Nephron progenitor cell (in vitro differentiated cells): ENCODE results near the gene NAA30.

ENCODE experiments used
- DNase-seq: peaks from one replicate; pipeline ENCODE4 v3.0.0; 2021
- H3K27ac Mint-ChIP-seq: 2 replicates; pipeline ENCODE4 v1.8.0; 2021; ENCODE audit warnings: mild to moderate bottlenecking, moderate library complexity, mixed read lengths
- H3K27me3 Mint-ChIP-seq: 2 replicates; pipeline ENCODE4 v1.8.0; 2021; ENCODE audit warnings: mild to moderate bottlenecking, low read depth, mixed read lengths; ENCODE audit not compliant: poor library complexity
- H3K36me3 Mint-ChIP-seq: 2 replicates; pipeline ENCODE4 v1.8.0; 2021; ENCODE audit warnings: low read depth, mixed read lengths
- H3K4me1 Mint-ChIP-seq: 2 replicates; pipeline ENCODE4 v1.8.0; 2021; ENCODE audit warnings: mixed read lengths
- H3K4me3 Mint-ChIP-seq: 2 replicates; pipeline ENCODE4 v1.8.0; 2021; ENCODE audit warnings: mild to moderate bottlenecking, moderate library complexity, mixed read lengths
- H3K9me3 Mint-ChIP-seq: 2 replicates; pipeline ENCODE4 v1.8.0; 2021; ENCODE audit warnings: mild to moderate bottlenecking, moderate library complexity, mixed read lengths
- CTCF ChIP-seq: fragments of 200-600 bp; sonication (generic); IDR thresholded peaks from 2 replicates; pipeline ENCODE4 v1.5.0; 2021; ENCODE audit warnings: antibody characterized with exemption

The NAA30 gene

GRCh38 chr14:57413849-57414248 lies 23.5 kb downstream of the NAA30 start:
- Mint-ChIP-seq H3K36me3 (peaks cover 17% of the 10 kb centered on the region), H3K4me1 (no peaks in the 10 kb centered on the region), H3K27me3 (no peaks in the 10 kb centered on the region), H3K9me3 (no peaks in the 10 kb centered on the region), H3K4me3 (no peak overlapping the region), H3K27ac (peak overlapping the region; percentile 30)
- no peak for DNase-seq
- no peak for TF ChIP-seq CTCF

GRCh38 chr14:57417228-57417627 lies 26.8 kb downstream of the NAA30 start:
- H3K27ac Mint-ChIP-seq: no peak overlapping the region
- peaks cover 2% of the 10 kb centered on the region for H3K36me3 Mint-ChIP-seq
- H3K27me3 Mint-ChIP-seq: no peaks in the 10 kb centered on the region
- H3K4me3 Mint-ChIP-seq: no peak overlapping the region
- no peak for TF ChIP-seq CTCF
- H3K9me3 Mint-ChIP-seq: no peaks in the 10 kb centered on the region
- peaks cover 5% of the 10 kb centered on the region for H3K4me1 Mint-ChIP-seq
- no peak for DNase-seq

GRCh38 chr14:57418999-57419398 lies 28.6 kb downstream of the NAA30 start:
- Mint-ChIP-seq H3K36me3 (no peaks in the 10 kb centered on the region), H3K27ac (no peak overlapping the region), H3K9me3 (no peaks in the 10 kb centered on the region), H3K4me1 (peaks cover 5% of the 10 kb centered on the region), H3K4me3 (no peak overlapping the region), H3K27me3 (peaks cover 6% of the 10 kb centered on the region)
- TF ChIP-seq CTCF: no peak
- DNase-seq: no peak

DNA sequence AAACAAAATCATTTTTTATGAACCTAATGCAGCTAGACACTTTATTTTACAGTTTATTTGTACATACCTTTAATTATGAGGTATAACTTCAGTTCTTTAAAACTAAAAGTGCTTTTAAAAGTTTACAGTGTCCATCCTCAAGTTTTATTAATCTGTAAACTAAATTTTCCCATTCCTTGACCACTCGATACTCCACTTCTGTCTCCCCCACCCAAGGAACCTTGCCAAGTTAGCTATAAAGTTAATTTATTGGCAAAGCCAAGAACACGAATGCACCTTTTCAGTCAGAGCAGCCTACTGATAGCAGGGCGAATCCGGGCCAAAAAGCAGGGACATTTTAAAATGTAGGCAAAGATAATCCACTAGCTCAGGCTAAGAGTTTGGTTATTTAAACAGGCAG lies 29.6 kb downstream of the NAA30 start:
- no peak for TF ChIP-seq CTCF
- no peaks in the 10 kb centered on the region for H3K36me3 Mint-ChIP-seq
- no peaks in the 10 kb centered on the region for H3K9me3 Mint-ChIP-seq
- no peak overlapping the region for H3K4me3 Mint-ChIP-seq
- peaks cover 6% of the 10 kb centered on the region for H3K27me3 Mint-ChIP-seq
- DNase-seq: no peak
- peaks cover 5% of the 10 kb centered on the region for H3K4me1 Mint-ChIP-seq
- H3K27ac Mint-ChIP-seq: peak overlapping the region; percentile 27

GRCh38 chr14:57420986-57421385 lies 30.6 kb downstream of the NAA30 start:
- Mint-ChIP-seq H3K4me1 (peaks cover 5% of the 10 kb centered on the region), H3K9me3 (no peaks in the 10 kb centered on the region), H3K36me3 (no peaks in the 10 kb centered on the region)

More at GRCh38 chr14:57420986-57421385, 30.6 kb downstream of the NAA30 start:
- no peak overlapping the region for H3K27ac Mint-ChIP-seq
- peaks cover 6% of the 10 kb centered on the region for H3K27me3 Mint-ChIP-seq
- no peak overlapping the region for H3K4me3 Mint-ChIP-seq
- no peak for DNase-seq
- no peak for TF ChIP-seq CTCF
